Measurements from ENCODE around the gene PRSS27. TPM values are rescaled to one million over a fixed set of nuclear protein-coding genes. Genes with fewer than 3 reads are reported as not detected.

Gene PRSS27
- total RNA-seq, 1 donor from 2014 or later, result 1.1 TPM

DNA sequence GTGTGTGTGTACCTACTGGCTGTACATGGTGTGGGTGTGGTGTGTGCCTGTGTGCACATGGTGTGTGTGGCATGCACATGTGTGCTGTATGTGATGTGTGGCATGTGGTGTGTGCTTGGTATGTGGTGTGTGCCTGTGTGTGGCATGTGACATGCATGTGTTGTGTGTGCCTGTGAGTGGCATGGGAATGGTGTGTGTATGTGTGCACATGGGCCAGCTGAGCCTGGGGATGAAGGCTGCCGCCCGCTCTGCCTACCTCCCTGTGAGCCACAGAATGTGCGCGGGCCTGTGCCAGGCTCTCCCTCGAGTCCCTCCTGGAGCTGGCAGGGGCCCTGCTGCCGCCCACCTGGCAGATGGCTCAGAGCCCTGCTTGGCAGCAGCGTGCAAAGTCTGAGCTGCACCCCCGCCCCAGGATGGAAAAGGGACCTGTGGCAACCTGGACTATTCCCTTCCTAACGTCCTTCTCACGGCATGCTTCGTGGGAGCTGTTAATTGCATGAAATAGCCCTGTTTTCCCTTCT lies 9.3 kb downstream of the PRSS27 start:
- DNase-seq (ENCODE audit: extremely low read depth, low read depth, low spot score), result no peak

GRCh38 chr16:2710021-2710710 lies 9.9 kb downstream of the PRSS27 start:
- DNase-seq (ENCODE audit: extremely low read depth, low read depth, low spot score), result no peak

- DNase-seq (ENCODE audit: extremely low read depth, low read depth, low spot score), result no peak
Observed at GRCh38 chr16:2709588-2709984, 10.4 kb downstream of the PRSS27 start.

- DNase-seq (ENCODE audit: extremely low read depth, low read depth, low spot score), result no peak
Observed at GRCh38 chr16:2708955-2709587, 11.0 kb downstream of the PRSS27 start.

- no peak for DNase-seq (ENCODE audit: extremely low read depth, low read depth, low spot score)
Observed at GRCh38 chr16:2708290-2708639, 11.8 kb downstream of the PRSS27 start.

DNA sequence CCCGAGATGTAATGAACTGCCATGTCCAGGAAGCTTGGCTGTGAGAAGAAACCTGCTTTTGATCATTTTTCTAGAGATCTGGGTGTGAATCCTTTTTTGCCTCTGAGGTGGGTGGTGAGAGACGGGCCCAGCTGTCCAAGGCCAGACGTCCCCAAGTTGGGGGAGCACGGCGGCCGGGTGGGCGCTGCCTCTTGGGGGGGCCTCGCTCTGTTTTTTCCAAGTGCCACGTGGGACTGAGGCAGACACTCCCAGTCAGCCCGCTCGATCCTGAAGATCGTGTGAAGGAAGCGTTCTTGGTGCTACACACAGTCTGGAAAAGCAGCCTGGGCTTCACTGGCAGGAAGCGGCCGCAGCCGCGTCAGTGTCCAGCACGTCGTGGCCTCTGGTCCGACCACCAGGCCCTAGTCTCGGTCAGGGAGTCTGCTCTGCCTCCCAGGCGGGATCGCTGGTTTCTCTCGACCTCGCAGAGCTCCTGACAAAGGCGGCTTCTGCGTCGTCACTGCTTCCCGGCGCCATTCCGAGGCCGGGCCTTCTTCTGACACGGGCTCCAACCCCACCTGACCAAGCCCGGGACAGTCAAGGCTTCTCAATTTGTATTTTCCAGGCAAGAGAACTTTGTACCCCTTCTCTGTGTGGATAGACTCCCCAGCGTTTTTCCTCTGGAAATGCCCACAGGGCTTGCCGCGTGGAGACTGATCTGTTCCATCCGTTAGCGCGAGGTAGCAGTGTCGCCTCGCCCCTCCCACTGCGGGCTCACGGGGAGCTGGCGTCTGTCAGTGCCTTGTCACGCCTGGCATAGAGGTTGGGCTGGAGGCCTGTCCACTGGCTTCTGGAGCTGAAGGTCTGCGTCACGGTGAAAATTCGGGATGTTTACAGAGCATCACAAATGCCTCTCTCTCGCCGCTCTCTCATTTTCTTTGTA lies 12.4 kb downstream of the PRSS27 start:
- no peak for DNase-seq (ENCODE audit: extremely low read depth, low read depth, low spot score)

- DNase-seq (ENCODE audit: extremely low read depth, low read depth, low spot score), result no peak
Observed at GRCh38 chr16:2706611-2707311, 13.3 kb downstream of the PRSS27 start.

- DNase-seq (ENCODE audit: extremely low read depth, low read depth, low spot score), result no peak
Observed at GRCh38 chr16:2706085-2706484, 13.9 kb downstream of the PRSS27 start.

GRCh38 chr16:2705351-2705750 lies 14.7 kb downstream of the PRSS27 start:
- no peak for DNase-seq (ENCODE audit: extremely low read depth, low read depth, low spot score)

DNA sequence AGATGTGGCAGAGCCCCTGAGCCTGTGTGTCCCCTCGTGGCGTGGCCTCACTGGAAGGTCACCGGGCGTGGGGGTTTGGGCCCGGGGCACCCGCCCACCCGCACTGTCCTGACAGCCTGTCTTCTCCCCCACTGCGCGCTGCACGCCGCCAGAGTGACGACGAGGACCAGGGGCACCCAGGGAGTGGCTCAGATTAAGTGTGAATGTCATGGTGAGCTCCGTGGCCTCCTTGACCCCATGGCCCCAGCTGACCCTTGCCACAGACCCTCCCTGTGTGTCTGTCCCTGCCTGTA lies 15.1 kb downstream of the PRSS27 start:
- DNase-seq (ENCODE audit: extremely low read depth, low read depth, low spot score), result no peak

DNA sequence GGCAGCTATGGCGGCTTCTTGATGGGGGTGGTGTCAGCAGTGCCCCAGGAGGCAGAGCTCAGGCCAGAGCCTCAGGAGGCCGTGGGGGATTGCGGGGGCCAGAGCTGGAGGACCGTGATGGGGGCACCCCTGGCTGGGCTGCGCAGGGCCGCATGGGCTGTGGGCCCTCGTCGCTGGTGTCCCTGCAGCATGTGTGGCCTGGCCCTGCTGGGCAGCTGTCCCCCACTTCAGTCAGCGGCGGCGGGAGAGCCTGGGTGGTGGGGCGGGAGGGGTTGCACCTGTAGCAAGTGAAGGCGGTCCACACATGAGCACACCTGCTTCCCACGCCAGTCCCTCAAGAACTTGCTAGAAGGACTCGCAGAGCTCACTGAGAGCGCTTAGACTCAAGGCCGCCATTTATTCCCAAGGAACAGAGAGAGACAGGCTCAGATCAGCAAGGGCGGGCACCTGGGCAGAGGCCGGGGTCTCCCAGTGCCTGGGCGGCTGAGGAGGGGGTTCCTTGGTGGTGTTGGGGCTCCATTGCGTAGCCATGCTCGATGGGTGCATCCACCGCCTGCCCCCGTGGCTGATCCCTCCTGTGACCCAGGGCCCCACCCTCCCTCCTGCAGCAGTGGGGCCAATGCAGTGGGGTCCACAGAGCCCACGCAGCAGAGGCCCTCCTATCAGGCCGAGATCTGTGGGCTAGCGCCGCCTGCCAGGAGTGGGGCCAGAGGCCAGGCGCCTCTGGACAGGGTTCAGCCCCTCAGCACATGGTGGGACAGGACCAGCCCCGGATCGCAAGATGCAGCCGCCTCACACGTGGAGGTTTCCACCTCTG lies 15.7 kb downstream of the PRSS27 start:
- no peak for DNase-seq (ENCODE audit: extremely low read depth, low read depth, low spot score)

DNA sequence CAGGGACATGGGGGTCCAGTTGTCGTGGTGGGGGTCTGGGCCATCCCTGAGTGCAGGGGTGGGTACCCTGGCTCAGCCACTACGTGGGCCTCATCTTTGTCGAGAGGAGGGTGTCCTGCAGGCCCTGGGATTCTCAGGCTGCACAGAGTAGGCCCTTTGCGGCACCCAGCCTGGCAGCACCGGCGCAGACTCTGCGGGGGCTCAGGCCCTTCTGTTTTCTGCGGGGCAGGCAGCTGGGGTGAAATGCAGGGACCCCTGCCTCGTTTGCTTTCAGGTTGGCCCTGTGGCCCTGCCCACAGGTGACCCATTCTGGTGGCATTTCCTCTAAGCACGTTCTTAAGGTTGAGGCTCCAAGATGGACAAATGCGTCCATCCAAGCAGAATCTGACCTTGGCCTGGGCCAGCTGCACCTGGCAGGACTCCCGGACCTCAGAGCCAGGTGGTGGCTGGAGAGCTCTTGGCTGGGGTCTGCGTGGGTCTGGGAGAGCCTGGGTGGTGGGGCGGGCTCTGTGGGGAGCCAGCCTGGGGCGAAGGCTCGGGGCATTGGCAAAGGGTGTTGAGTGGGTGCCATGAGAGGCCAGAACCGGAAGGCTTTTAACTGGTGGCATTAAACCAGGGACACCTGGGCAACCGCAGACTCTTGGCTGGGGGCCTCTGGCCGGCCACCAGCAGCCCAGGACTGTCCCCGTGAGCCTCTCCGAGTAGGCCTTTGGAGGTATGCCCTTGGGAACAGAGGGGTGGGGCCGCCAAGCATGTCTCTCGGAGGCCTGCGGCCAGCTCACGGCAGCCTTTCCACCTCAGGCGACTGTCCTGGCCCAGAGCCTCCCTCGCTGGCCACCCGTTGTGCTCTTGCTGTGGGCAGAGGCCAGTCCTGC lies 16.9 kb downstream of the PRSS27 start:
- no peak for DNase-seq (ENCODE audit: extremely low read depth, low read depth, low spot score)

DNA sequence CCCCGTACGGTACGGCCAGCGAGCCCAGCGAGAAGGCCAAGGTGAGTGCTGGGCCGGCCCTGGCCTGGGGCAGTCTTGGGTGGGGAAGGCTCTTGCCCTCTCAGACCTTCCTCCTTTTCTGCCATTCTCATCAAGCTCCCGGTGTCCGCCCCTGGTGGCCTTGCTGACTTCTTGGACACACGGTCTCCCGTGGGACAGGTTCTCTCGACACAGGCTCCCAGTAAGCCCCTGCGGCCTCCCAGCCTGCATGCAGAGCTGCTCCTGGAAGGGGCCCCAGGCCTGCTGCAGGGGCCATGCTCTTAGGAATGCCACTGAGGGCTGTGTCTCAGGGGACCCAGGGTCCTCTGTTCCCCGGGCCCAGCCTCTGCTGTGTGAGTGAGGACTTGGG lies 17.6 kb downstream of the PRSS27 start:
- DNase-seq (ENCODE audit: extremely low read depth, low read depth, low spot score), result no peak

DNA sequence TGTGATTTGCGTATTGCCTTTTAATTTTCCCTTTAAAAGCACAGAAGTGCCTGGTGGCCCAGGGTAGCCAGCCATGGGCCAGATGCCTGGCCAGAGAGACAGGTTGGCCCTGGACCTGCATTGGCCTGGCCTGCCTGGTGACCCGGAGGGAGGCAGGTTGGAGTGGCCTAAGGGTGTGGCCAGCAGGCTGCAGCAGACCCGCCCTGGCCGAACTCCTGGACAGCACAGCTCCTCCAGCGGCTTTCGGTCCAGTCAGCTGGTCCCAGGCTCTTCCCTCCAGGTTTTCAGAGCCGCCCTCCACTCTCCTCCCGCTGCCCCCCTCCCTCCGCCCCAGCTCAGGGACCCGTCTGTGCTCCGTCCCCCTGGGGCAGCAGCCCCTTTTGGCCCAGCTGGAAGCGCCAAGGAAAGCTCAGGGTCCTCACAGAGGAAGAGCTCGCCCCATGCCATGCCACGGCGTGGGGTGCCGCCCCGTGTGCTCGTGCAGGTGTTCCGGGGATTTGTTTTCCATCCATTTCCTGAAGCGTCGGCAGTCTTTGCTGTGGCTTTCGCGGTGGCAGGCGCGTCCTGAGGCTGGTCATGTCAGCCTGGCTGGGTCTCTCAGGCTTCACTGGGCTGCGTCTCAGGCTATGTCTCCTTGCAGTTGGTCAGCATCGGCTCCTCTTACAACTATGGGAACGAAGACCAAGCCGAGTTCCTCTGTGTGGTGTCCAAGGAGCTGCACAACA lies 18.1 kb downstream of the PRSS27 start:
- DNase-seq (ENCODE audit: extremely low read depth, low read depth, low spot score), result no peak

GRCh38 chr16:2701272-2701671 lies 18.8 kb downstream of the PRSS27 start:
- no peak for DNase-seq (ENCODE audit: extremely low read depth, low read depth, low spot score)

GRCh38 chr16:2700786-2701185 lies 19.2 kb downstream of the PRSS27 start:
- no peak for DNase-seq (ENCODE audit: extremely low read depth, low read depth, low spot score)

DNA sequence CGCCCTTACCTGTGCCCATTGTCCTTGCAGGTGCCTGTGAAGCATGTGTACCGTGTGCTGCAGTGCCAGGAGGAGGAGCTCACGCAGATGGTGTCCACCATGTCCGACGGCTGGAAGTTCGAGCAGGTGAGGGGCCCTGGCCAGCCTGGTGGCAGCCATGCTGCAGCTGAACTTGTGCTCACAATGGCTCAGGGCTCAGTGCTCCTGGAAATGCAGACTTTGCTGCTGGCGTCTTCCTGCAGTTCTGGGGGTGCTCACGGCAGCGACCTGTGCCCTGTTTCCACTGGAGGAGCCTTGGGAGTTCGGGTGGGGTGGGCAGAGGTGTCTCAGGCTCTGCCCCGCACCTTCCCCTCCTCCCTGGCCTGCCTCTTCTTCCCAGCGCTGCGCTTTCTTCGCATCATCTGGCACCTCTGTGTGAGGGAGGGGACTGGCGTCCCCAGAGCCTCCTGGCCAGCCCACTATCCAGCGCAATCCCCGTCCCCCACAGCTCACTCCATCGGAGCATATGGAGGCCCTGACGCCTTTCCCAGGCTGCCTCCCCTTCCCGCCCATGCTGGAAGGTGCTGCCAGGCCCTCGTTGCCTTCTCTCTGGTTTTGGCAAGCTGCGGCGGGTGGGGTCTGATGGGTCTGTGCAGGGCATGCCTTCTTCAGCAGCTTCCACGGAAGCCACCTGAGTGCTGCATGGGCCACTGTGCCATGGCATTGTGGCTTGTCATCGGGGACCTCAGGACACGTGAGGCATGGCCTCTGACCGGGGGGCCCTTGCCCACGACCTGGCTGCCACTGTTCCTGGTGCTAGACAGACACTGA lies 20.0 kb downstream of the PRSS27 start:
- DNase-seq (ENCODE audit: extremely low read depth, low read depth, low spot score), result no peak
